HG03159 (cell line): ENCODE data around the gene PAK6.

Source experiments
- ATAC-seq: cut with Tn5 transposase; IDR thresholded peaks from one replicate; pipeline ENCODE4 v1.9.1; 2021; ENCODE audit warnings: mild to moderate bottlenecking, moderate library complexity; ENCODE audit not compliant: unreplicated experiment

Gene PAK6

DNA sequence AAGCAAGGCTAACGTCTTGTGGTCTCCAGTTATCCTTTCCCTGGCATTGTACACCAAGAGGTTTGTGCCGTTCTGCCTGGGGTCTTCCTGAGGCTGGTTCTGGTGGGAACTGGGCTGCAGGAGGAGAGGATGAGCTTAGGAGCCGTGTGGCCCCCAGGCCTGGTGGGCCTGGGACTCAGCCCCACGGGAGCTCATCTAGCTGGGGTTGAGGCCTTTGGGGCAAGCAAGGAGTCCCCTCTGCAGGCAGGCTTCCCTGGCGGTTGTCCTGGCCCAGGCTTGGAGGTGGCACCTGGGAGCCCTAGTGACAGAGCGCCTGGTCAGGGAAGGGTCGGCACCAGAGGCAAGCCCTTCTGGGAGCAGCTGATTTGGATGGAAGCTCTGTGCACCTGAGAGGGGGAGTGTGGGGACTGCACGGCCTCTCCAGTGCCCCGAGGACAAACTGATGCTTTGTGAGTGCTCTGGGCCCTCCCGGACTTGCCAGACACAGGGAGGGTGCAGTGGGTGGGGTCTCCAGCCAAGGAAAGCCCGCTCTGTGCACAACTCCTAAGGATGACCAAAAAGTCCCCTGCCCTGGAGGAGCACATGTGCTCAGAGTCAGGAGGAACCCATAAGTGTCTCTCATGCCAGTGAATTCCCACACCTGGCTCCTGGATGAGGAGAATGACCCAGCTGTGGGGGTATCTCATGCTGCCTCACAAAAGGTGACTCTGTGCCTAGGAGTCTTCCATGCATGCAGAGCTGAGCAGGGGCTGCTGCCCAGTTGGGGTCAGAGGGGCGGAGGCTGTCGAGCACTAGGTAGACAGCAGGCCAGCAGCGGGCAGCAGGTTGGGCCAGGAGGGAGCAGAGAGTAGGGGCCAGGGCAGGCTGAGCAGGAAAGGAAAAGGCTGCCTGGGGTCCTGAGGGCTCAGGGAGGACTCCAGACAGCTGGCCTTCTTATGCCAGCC, 2.7 kb downstream of the PAK6 start:
- no peak for ATAC-seq

DNA sequence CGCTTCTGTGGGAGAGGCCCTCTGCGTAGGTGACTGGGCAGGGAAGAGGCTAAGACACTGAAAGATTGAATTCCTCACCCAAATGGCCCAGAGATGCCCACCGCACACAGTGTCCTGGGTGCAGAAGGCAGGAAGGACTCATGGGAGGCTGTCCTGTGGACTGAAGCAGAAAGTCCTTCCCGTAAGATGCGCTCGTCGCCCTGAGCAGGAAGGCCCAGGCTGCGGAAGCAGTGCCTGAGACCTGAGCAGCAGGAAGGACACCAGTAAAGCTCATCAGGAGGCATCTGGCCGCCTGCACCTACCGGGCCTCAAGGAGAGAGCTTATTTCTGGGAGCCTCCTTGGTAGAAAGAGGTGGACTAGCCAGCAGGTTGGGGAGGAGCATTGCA, 3.3 kb downstream of the PAK6 start:
- ATAC-seq: no peak

DNA sequence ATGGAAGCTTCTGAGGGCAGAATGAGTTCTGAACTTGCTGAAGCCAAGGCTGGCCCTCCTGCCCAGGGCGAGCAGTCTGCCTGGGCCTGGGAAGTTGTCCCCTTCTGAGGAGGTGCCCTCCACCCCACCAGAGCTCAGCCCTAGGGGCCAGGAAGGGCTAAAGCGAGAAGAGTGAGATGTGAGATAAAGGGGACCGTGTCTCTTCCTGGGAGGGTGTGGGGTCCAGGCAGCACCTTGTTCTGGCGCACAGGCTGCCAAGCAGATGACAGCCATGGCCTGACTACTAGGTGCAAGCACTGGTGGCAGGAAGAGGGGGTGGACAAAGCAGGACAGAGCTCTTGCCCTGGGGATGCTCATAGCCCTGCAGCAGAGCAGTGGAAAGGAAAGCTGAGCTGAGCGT, 3.7 kb downstream of the PAK6 start:
- ATAC-seq: no peak

DNA sequence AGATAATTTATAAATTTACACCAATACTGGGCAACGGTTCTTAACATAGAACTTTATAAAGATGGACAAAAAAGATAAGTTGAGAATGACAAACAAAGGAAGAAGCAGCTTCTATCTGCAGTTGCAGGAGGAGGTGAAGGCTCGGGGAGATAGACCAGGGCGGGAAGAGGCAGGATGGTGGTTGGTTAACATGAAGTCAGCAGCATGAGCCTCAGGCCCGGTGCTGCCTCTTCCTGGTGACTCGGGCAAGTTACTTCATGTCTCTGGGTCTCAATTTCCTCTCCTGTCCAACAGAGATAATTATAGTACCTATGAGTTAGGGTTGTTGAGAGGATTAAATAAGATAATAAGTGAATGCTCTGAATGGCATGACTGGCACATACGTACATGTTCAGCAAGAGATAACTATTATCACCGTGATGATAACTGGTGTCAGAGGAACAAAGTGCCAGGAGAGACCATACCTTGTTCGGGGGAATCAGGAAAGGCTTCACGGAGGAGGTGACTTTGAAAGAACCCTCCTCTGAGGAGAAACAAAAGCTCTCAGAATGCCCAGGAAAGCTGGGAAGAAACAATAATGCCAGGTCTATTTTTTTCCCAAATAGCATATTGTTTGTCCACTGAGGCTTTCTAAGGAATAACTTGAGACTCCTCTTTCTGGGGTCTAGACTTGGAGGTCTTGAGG, 4.4 kb downstream of the PAK6 start:
- ATAC-seq: no peak

DNA sequence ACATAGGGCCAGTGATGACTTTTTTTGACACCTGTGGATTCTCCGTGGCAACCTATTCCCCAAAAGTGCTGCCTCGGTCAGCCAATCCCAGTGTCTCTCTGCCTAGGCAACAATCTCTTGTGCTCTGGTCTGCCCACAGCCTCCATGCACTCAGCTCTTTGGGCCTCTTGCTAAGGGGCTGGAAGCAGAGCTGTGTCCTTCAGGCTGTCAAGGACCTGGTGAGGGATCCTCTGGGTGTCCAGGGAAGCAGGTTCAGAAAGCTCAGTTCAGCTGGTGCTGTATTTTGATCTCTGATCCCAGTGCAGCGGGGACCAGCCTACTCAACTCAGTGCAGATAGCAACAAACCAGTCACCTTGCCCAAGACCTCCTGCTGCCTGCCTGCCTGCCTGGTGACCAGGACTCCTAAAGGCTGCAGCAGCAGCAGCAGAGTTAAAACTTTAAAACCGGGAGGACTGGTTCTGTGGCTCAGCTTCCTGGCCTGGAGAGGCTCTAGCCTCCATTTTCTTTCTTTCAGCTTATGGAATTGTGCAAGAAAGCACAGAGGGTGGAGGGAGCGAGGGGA, 6.2 kb downstream of the PAK6 start:
- ATAC-seq: no peak

DNA sequence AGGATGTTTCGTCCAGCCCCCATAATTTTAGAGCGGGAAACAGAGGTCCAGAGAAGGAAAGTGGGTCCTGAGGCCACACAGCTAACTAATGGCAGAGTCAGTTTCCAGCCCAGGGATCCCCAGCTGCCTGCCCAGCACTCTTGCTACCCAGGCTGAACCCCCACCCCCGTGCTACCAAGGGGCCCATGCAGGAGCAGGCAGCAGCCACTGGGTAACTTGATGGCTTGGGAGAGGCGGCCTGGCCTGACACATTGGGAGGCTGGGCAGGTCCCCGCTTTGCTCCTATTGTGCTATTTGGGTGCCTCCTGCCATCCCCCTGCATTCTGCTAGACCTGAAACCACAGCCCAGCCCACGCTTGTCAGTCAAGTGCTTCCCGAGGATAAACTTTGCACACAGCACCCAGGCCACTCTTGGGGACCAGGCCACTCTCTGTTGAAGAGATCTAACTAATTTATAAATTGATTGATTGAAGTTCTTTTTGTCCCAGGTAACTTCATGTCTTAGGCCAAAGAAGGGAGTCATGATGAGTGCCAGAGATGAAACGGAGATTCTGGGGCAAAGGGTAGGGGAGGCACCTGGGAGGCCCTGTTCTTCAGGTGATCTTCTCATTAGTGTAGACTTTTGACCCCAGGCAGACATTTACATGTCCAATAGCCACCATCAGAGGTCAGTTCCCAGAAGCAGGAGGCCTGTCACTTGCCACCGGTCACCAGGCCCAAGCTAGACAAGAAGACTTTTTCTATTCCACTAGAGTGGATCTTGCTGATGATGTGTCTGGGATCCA, 7.0 kb downstream of the PAK6 start:
- ATAC-seq: no peak

DNA sequence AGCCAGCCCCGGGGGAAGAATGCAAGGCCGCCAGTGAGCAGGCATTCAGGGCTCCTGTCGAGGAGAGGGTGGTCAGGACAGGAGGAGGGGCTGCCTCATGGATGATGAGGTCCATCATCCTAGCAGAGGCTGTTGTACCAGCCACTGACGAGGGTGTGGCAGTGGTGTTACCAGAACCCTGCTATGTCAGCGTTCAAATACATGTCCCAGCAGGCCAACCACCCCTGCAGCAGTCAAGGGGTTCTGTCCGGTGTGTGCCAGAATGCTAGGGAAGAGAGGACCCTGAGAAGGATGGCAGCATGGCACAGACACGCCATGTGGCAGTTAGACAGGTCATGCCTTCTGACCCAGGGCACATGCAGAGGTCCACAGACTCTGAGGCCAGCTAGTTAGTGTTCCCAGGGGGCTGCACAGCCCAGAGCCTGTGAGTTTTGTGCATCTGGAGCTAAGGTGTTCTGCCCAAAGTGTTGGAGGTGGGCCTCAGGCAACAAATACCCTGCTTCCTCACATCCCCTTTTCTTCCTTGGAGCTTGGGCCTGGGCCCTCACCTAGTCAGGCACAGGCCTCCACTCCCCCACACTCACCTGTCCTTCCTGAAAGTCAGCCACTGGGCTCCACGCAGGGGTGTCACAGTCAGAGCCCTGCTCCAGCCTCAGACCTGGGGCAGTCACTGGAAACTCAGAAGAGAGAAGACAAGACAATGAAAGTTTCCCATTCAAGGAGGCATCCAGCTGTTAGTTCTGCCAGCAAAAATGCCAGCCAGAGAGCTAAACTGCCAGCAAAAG, 7.8 kb downstream of the PAK6 start:
- no peak for ATAC-seq

DNA sequence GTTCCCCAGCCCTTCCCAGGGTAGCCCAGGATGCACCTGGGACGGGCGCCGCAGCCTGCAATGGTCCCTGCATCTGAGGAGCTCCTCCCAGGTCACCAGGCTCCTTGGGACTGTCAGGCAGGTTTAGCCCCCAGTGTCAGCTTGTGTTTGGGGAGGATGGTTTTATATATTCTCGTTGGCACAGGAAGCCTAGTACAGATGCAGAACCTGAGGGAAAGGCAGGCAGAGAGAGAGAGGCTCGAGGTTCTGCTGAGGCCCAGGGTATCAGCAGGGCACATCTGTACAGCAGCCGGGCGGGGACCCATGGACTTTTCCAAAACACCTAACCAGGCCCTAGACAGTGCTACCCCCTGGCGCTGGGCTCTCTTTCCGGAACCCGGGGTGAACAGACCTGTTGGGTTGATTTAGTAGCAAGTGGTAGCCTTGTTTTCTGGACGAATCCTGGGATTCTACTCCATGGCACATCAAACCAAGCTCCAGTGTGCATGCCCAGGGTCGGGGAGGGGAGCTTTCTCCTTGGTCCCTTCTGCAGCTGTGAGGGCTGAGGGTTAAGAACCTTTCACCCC, 8.6 kb downstream of the PAK6 start:
- ATAC-seq: no peak

DNA sequence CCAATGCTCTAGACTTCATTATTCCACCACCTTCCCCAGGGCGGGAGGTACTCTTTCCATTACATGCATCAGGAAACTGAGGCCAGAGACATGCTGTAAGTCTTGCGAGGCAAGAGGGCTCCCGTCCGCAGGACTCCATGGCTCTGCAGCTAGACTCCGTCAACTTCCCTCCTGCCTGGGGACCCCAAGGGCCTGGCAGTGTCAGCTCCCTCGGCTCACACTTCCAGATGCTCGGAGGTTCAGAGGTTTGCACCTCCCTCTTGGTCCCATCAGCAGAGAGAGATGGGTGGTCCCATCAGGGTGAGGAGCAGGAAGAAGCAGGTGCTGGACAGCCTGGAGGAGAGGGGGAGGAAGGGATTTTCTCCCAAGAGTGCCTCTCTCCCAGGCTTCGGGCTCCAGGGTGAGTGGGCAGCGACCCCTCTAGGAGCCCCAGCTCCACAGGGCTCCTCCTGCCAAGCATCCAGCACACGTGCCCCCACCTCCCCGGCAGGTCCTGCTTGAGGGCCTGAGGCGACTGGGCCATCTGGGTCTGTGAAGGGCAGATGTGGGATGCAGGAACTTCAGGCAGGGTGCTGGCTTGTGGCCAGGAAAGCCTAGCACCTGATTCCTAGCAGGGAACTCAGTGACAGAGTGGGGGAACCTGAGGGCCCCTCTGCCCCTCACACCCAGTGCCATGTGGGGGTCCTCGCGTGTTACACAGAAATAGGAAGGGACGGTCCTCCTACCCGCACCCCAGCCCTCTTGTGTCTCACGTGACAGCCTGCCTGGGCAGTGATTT, 9.3 kb downstream of the PAK6 start:
- ATAC-seq: no peak

DNA sequence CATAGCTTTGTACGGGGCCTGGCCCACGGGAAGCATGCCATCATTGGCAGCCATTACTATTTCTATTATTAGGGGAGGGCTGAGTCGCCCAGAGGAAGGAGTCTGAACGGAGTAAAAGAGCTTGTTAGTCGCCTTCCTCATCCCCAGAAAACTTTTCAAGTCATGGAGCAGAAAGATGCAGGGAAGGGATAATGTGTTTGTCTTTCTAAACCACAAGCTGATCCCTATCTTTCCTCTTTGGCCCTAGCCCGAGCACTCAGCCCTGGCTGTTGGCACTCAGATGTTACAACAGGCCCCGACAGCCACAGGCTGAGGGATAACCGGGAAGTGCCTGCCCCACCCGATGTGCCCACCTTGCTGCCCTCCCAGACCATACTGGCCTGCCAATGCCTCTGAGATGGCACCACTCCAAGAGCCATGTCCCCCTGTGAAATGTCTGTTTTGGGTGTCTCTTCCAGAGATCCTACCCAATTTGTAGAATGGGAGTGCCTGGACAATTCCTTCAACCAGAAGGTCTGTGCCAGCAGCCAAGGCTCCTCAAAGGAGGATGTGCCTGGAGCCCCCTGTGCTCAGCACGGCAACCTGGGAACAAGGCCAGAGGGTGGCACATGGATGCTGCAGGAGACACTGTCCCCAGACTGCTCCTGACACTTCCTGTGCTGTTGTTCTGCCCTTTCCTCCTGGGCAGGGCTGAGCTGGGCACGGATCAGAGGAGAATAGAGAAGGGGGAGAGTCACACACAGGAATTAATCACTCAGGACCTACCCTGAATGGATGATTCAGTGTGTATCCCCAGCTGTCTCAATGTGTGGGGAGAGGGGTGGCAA, 10.8 kb downstream of the PAK6 start:
- ATAC-seq: no peak

DNA sequence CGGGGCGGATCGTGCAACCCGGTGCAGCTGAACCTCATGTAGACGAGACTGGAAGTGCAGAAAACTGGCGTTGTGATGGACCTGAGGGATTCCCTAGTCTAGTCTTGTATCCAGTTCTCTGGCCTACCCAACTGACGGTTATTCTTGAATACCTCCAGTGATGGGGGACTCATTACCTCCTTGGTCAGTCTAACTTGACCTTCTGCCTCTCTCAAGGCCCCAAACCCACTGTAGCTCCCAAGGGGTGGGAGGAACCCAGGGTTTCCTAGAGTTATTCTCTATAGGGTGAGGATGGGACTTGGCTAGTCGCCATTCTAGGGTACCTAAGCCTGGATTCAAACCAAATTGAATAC, 11.4 kb downstream of the PAK6 start:
- no peak for ATAC-seq

DNA sequence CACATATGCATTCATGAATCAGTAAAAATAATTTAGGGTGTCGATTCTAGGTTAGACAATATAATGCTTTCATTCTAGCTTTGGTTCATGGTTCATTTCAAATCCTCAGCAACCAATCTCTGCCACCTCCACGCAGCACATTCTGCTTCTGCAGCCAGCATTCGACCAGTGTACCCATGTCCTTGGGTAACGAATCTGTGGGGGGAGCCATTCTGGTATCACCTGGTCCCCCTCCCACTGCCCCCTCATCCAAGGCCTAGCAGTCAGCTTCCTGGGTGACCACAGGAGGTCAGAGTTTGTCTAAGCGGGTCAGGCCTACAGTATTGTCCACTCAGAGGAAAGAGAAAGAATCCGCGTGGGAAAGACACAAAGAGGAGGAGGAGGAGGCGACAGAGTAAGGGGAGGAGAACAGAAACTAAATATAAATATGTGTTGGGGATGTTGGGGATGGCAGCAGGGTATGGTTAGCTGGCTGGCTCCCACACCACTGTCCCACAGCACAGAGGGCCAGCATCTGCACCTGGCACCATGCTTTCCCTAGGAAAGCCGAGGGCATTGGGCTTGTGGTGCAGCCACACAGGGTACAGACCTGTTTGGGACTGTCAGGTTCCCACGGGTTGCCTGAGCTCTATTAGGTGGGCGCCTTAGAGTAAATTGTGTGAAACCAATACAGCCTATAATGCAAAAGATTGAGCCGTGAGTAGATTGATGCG, 12.1 kb downstream of the PAK6 start:
- ATAC-seq: no peak

DNA sequence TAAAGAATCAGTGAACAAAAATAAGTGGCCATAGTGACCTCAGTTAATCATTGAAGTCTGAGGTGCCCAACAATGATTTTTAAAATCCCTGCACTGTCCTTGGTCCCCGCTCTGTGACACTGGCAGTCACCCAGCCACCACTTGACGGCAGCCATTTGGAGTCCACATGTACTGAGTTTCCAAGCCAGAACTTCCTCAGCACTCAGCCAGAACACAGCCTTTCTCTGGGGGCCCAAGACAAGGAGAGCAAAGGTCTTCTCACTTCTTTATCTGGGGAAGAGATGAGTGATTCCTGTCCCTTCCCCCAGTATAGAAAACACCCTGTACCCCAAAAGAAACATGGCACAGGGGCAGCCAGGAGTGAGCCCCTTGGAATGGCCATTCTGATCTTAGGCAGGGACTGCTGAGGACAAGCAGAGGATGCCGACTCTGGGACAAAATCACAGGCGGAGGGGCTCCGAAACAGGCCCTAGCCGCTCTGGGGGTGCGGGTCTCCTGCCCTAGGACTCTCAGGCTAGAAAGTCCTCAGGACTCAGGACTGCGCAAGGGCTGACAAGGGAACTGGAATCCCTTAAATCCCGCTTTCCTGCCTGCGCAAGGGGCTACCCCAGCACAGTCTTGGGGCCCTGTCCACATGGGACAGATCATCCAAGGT, 12.8 kb downstream of the PAK6 start:
- ATAC-seq: no peak

DNA sequence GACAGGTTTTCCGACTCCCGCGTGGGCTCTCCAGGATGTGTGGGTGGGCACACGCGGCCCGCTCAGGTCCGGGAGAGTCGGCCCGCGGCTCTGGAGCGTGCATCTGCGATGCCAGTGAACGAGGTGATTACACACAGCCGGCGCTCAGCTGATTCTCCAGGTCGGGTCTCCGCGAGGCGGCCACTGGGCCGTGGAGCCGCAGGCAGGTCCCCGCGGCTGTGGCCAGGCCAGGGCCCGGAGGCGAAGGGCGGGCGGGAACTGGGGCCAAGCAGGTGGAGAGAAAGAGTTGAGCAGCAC, 13.2 kb downstream of the PAK6 start:
- ATAC-seq: no peak

DNA sequence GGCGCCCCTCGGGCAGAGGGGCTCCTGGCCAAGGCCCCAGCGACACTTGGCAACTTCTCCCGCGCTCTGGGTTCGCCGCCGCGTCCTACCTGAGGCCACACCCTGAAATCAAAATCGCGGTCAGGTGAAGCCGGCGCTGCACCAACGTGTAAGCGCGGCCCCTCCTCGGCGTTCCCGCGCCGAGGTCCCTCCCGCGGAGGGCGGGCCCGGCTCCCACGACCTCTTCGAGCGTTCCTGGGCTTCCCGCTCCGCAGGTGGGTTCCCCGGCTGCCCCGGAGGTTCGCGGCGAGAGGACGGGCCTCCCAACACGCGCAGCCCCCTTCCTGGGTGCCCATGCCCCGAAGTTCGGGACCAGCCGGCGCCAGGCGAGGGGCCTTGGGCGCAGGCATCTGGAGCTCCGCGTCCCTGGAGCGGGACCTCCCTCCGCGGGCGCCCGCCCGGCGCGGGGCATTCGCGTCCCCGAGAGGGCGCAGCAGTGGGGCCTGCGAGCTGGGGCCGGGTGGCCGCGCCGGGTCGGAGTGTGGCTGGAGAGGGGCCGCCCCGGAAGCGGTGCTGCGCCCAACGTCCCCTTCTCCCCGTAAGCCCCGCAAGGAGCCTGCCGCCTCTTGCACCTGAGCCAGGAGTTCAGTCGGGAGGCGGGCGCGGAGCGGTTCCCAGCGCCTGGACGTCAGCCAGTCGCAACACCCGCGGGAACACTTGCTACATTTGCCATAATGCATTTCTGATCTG, 13.7 kb downstream of the PAK6 start:
- ATAC-seq: no peak

DNA sequence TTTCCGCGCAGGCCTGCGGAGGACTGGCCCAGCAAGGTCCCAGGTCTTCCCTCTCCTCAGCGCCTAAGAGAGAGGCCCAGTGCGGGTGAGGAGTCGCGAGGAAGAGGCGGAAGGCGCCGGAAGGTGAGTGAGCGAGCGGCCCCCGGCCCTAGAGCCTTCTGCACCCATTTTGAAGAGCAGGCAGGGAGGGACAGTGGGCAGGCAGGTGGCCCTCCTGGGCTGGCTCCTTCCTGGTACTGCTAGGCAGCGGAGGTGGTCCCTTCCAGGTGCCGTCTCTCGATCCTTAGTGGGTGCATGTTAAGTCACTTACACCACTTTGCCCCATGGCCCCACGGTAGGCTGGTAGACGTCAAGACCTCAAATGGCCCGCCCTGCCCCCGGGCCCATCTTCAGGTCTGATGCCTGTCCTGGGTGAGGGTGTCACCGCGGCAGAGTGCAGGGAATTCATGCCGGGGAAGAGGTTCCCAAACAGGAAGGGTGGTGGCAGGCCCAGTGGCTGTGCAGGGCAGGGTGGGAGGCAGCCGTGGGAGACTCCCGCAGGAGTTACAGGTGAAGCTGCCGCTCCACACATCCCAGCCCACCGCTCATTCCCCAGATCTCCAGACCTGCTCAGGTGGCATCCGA, 14.4 kb downstream of the PAK6 start:
- no peak for ATAC-seq

DNA sequence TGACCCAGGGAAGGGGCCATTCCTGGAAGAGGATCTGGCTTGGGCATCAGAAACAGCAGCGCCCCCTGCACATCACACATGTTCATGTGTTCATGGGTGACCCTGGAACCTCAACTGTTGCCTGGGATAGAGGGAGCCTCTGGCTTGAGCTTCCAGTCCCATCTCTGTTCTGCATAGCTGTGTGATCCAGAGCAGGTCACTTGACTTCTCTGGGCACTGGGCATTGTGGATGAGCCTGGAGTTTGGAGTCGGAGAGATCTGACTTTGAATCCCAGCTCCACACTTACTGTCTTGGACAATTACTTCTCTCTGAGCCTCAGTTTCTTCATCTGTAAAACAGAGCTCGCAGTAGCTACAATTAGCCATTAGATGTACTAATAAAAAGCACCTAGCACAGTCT, 15.6 kb downstream of the PAK6 start:
- no peak for ATAC-seq
